Ovary (tissue), 3 donors: ENCODE measurements around the gene NES.

ENCODE experiments used
- CTCF ChIP-seq, 3 donors: fragments of 450-650 bp in 2 of 3; fragments of 200-600 bp in 1 of 3; IDR thresholded peaks; one replicate each; pipeline versions ENCODE4 v1.5.1 to v1.8.0; 2016 to 2022; ENCODE audit warnings: antibody characterized with exemption in 3 of 3, mild to moderate bottlenecking in 1 of 3
- POLR2A ChIP-seq: fragments of 450-650 bp; IDR thresholded peaks from one replicate; pipeline ENCODE4 v1.6.1; 2017; ENCODE audit warnings: antibody characterized with exemption, mild to moderate bottlenecking, moderate library complexity
- donor health status: DM: no; HTN: no; CAD: no.

DNA sequence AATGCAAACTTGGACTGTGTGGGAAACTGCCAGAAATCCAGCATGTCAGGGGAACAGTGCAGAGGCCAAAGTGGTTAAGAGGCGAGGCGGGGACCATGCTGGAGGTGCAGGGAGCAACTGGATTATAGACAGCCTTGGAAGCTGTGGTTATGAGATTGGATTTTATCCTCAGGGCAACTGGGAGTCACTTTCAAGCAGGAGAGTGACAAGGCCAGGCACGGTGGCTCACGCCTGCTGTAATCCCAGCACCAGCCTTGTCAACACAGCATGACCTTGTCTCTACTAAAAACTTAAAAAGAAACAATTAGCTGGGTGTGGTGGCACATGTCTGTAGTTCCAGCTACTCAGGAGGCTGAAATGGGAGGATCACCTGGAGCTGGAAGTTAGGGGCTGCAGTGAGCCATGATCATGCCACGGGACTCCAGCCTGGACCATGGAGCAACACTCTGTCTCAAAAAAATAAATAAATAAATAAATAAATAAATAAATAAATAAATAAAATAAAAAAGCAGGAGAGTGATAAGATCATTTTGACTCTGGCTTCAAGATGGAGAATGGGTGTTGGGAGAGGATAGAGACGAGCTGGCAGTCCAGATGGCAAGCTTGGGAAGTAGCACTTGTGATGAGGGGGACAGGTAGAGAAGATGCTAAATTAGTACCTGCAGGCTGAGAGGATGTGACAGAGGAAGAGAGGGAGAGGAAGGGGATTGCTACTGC, 54.5 kb downstream of the NES start:
- TF ChIP-seq CTCF (IDR thresholded peaks at IDR 0.05) (no peak), POLR2A (no peak)
